ENCODE data around the gene REXO1. TPM values are rescaled to one million over a fixed set of nuclear protein-coding genes. Genes with fewer than 3 reads are reported as not detected.

The REXO1 gene
- total RNA-seq, 1 donor from 2014 or later = 37.9 TPM

GRCh38 chr19:1868971-1869370, 20.7 kb upstream of the REXO1 start:
- Mint-ChIP-seq H3K27ac (no peak overlapping the region), H3K36me3 (no peaks in the 10 kb centered on the region), H3K4me3 (no peak overlapping the region), H3K9me3 (no peaks in the 10 kb centered on the region), H3K27me3 (no peaks in the 10 kb centered on the region), H3K4me1 (ENCODE audit: unreplicated experiment) (peaks cover 3% of the 10 kb centered on the region)
- TF ChIP-seq CTCF (conservative IDR thresholded peaks at IDR 0.05) = no peak
- DNase-seq (ENCODE audit: extremely low spot score, unreplicated experiment) = no peak

- TF ChIP-seq CTCF (conservative IDR thresholded peaks at IDR 0.05) = no peak
- Mint-ChIP-seq H3K4me3 (peak overlapping the region; percentile 39), H3K4me1 (ENCODE audit: unreplicated experiment) (no peaks in the 10 kb centered on the region)
Observed at GRCh38 chr19:1867349-1867724, 19.1 kb upstream of the REXO1 start.

GRCh38 chr19:1866693-1867348, 18.5 kb upstream of the REXO1 start:
- DNase-seq (ENCODE audit: extremely low spot score, unreplicated experiment) = no peak
- Mint-ChIP-seq H3K4me1 (ENCODE audit: unreplicated experiment) (peaks cover under 1% of the 10 kb centered on the region), H3K9me3 (no peaks in the 10 kb centered on the region), H3K4me3 (no peak overlapping the region), H3K27me3 (peaks cover 7% of the 10 kb centered on the region), H3K27ac (no peak overlapping the region), H3K36me3 (no peaks in the 10 kb centered on the region)
- TF ChIP-seq CTCF (conservative IDR thresholded peaks at IDR 0.05) = no peak

More at GRCh38 chr19:1867349-1867724, 19.1 kb upstream of the REXO1 start:
- DNase-seq (ENCODE audit: extremely low spot score, unreplicated experiment) = no peak
- no peaks in the 10 kb centered on the region for H3K9me3 Mint-ChIP-seq
- no peak overlapping the region for H3K27ac Mint-ChIP-seq
- peaks cover 2% of the 10 kb centered on the region for H3K27me3 Mint-ChIP-seq
- no peaks in the 10 kb centered on the region for H3K36me3 Mint-ChIP-seq

GRCh38 chr19:1865172-1866010, 17.1 kb upstream of the REXO1 start:
- Mint-ChIP-seq H3K4me1 (ENCODE audit: unreplicated experiment) (peaks cover 7% of the 10 kb centered on the region), H3K27me3 (peaks cover 15% of the 10 kb centered on the region), H3K36me3 (no peaks in the 10 kb centered on the region), H3K27ac (no peak overlapping the region), H3K9me3 (no peaks in the 10 kb centered on the region), H3K4me3 (peak overlapping the region; percentile 79)
- no peak for DNase-seq (ENCODE audit: extremely low spot score, unreplicated experiment)
- TF ChIP-seq CTCF (conservative IDR thresholded peaks at IDR 0.05) = no peak

GRCh38 chr19:1864480-1865171, 16.3 kb upstream of the REXO1 start:
- peak overlapping the region; percentile 79 for H3K4me3 Mint-ChIP-seq
- H3K36me3 Mint-ChIP-seq = no peaks in the 10 kb centered on the region
- H3K4me1 Mint-ChIP-seq (ENCODE audit: unreplicated experiment) = peaks cover 7% of the 10 kb centered on the region
- no peaks in the 10 kb centered on the region for H3K9me3 Mint-ChIP-seq
- H3K27ac Mint-ChIP-seq = no peak overlapping the region
- DNase-seq (ENCODE audit: extremely low spot score, unreplicated experiment) = no peak
- TF ChIP-seq CTCF (conservative IDR thresholded peaks at IDR 0.05) = peak; percentile 88
- peaks cover 15% of the 10 kb centered on the region for H3K27me3 Mint-ChIP-seq
